ENCODE data around the gene ZDHHC5.
A peak's percentile ranks its signal among the peaks of the same experiment; 100 is the strongest.

- TF ChIP-seq, protein P1, sequence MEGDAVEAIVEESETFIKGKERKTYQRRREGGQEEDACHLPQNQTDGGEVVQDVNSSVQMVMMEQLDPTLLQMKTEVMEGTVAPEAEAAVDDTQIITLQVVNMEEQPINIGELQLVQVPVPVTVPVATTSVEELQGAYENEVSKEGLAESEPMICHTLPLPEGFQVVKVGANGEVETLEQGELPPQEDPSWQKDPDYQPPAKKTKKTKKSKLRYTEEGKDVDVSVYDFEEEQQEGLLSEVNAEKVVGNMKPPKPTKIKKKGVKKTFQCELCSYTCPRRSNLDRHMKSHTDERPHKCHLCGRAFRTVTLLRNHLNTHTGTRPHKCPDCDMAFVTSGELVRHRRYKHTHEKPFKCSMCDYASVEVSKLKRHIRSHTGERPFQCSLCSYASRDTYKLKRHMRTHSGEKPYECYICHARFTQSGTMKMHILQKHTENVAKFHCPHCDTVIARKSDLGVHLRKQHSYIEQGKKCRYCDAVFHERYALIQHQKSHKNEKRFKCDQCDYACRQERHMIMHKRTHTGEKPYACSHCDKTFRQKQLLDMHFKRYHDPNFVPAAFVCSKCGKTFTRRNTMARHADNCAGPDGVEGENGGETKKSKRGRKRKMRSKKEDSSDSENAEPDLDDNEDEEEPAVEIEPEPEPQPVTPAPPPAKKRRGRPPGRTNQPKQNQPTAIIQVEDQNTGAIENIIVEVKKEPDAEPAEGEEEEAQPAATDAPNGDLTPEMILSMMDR (conservative IDR thresholded peaks at IDR 0.05; ENCODE audit: low read length): peak; percentile 62
- TF ChIP-seq EZH2phosphoT487 (IDR thresholded peaks at IDR 0.05; ENCODE audit: borderline replicate concordance): no peak
These were observed 48.6 kb upstream of the ZDHHC5 start for GRCh38 chr11:57619331-57619730.
